Activated CD4-positive, alpha-beta T cell treated with anti-CD3 and anti-CD28 coated beads for 36 hours (primary cell): ENCODE results near the gene SPAG16. TPM values are rescaled to one million over a fixed set of nuclear protein-coding genes. Genes with fewer than 3 reads are reported as not detected.

Source experiments
- ATAC-seq: fragments of 200-7000 bp; cut with Tn5 transposase; one replicate; pipeline ENCODE4 v1.10.0; 2021; ENCODE audit warnings: mild to moderate bottlenecking, moderate library complexity
- CTCF ChIA-PET: fragments of 350-600 bp; sonication (Branson Sonifier 250); formaldehyde crosslinking; loops from one replicate; lab custom pipeline; 2021; ENCODE audit warnings: antibody characterized with exemption; lab: Charles Lee
- POLR2A ChIA-PET: fragments of 350-600 bp; sonication (Branson Sonifier 250); formaldehyde crosslinking; loops from one replicate; lab custom pipeline; 2021; ENCODE audit warnings: antibody characterized with exemption, inconsistent platforms; lab: Charles Lee
- DNase-seq: peaks from one replicate; pipeline ENCODE4 v3.0.0-alpha.2; 2020
- H3K27ac Mint-ChIP-seq: one replicate; pipeline ENCODE4 v1.8.0; 2021; ENCODE audit warnings: mixed read lengths
- H3K27me3 Mint-ChIP-seq: one replicate; pipeline ENCODE4 v1.8.0; 2021; ENCODE audit warnings: mixed read lengths
- H3K36me3 Mint-ChIP-seq: one replicate; pipeline ENCODE4 v1.8.0; 2021; ENCODE audit warnings: low read depth, mixed read lengths
- H3K4me1 Mint-ChIP-seq: one replicate; pipeline ENCODE4 v1.8.0; 2021; ENCODE audit warnings: mixed read lengths
- H3K4me3 Mint-ChIP-seq: one replicate; pipeline ENCODE4 v1.8.0; 2021; ENCODE audit warnings: mild to moderate bottlenecking, moderate library complexity, mixed read lengths
- H3K9me3 Mint-ChIP-seq: one replicate; pipeline ENCODE4 v1.8.0; 2021; ENCODE audit warnings: low read depth, mixed read lengths
- intact Hi-C, 2 experiments: fragments of 100-400 bp; cut with DNase I in 1 of 2; cut with micrococcal nuclease in 1 of 2; formaldehyde crosslinking; loops; one replicate each; pipeline versions ENCODE4 v1.14.2 to v1.15.1; 2022 to 2024; cut with DNase I, micrococcal nuclease
- microRNA-seq: library from miRNA; unstranded; fragments of <30 nt; microRNA quantifications from one replicate; pipeline ENCODE4 v1.2.0, GENCODE V29; 2021; ENCODE audit warnings: borderline replicate concordance
- total RNA-seq, 2 experiments: library from RNA; stranded (reverse); gene quantifications; one replicate each; pipeline ENCODE4 v1.2.3, GENCODE V29; 2021

Gene SPAG16
- total RNA-seq, 2 experiments from 2014 or later, result 10.1 to 10.8 TPM

DNA sequence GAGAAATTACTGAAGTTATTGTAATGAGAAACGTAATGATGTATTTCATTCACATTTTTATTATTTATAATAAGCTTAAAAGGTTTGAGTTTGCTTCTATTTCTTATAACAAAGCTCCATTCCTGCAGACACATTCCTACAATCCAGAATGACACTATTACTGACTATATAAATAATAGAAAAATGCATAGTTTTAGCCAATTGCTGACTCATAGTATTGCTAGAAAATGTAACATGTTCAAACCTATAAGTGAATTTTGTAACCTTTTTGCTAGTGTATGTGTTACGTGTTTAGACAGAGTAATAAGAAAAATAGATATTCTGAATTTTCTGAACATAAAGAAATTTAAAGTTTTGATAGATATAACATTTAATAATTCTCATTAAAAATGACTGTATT, 1117.3 kb downstream of the SPAG16 start:
- Mint-ChIP-seq H3K27ac (no peak overlapping the region), H3K27me3 (no peaks in the 10 kb centered on the region), H3K4me3 (no peak overlapping the region), H3K4me1 (no peaks in the 10 kb centered on the region), H3K9me3 (no peaks in the 10 kb centered on the region), H3K36me3 (no peaks in the 10 kb centered on the region)
- ChIA-PET CTCF (no interaction called here), POLR2A (no interaction called here)
- ATAC-seq (no peak), DNase-seq (no peak)
- intact Hi-C loops, result no loop called here

DNA sequence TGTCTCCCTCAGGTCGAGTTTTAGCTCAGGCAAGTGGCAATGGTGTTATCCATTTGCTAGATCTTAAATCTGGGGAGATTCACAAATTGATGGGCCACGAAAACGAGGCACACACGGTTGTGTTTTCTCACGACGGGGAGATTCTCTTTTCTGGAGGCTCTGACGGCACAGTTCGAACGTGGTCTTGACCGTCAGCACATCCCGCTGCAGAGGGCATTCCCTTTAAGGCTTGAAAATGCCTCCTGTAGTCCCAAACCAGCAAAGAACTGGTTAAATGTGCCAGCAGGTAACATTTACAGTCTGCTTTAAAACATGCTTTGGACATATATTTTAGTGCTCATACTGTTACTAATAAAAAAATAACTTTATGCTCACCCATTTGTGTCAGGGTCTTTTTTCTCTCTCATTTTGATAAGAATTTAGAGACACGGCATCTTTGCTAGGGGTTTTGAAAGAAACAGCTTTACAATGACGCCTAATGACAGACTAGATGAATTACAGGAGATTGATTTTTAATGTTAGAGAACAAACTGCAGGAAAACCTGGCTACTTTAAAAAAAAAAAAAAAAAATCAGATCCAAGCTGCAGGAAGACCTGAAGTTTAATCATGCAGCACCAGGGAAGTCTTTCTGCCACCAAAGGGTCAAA, 1126.0 kb downstream of the SPAG16 start:
- POLR2A ChIA-PET, result no interaction called here
- ATAC-seq (no peak), DNase-seq (no peak)
- CTCF ChIA-PET, result no interaction called here
- H3K36me3 Mint-ChIP-seq, result no peaks in the 10 kb centered on the region
- no peak overlapping the region for H3K27ac Mint-ChIP-seq
- H3K4me3 Mint-ChIP-seq, result no peak overlapping the region
- no peaks in the 10 kb centered on the region for H3K4me1 Mint-ChIP-seq
- no peaks in the 10 kb centered on the region for H3K9me3 Mint-ChIP-seq
- H3K27me3 Mint-ChIP-seq, result peaks cover 5% of the 10 kb centered on the region
- intact Hi-C loops, result no loop called here

DNA sequence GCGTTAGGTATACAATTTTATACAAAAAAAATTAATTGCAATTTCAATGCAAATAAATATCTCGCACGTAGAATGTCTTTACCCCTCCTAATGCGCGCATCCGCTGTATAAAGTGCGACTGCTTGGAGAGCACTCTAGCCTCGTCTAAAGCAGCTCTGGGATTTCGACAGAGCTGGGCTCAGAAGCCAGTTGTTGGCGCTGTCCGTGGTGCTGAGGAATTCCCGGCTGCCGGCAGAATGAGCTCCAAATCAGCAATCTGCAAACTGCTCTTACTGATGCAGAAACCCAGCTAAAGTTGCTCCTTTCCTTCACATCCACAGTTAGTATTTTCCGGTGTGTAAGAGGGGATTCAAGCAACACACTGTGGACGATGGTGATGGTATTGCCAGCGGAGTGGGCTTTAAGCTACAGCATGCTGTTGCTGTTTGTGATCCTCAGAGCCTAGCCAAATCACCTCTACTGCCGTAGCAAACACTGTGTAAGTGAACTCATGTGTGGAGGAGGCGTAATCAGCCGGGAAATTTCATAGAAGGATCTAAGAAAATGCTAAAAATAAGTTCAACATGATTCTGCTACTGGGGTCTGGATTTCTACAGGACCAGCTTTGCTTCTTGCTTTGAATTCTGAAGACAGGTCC, 1126.8 kb downstream of the SPAG16 start, which contains the start of gene VWC2L:
VWC2L (plus strand) TSS at position 137 of the 637 bp plus-strand sequence. CDS start 3,140 bp downstream, outside the sequence.
- Mint-ChIP-seq H3K9me3 (no peaks in the 10 kb centered on the region), H3K4me3 (no peak within 1 kb of the TSS), H3K27me3 (peaks cover 5% of the 10 kb centered on the region), H3K4me1 (no peaks in the 10 kb centered on the region), H3K36me3 (no peaks in the 10 kb centered on the region), H3K27ac (no peak within 1 kb of the TSS)
- POLR2A ChIA-PET, result no interaction called here
- CTCF ChIA-PET, result no interaction called here
- intact Hi-C loops, result no loop called here
- DNase-seq (peak; percentile 58), ATAC-seq (no peak)

DNA sequence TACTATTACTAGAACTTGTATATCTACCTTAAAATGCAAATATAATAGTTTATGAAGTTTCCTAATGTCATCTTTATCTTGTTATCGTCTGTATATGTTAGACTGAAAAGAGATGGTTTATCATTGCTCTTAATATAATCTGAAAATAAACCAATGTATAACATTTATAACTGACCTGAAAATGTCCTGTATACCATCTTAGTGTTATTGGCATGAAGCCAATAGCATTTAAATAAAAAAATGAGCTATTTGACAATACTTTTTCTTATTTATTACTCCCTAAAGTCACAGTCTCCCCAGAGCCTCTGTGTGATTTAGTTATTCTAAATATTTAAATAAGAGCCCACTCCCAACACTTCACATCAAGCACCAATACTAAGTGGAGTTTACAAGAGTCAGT, 1128.4 kb downstream of the SPAG16 start:
- H3K27me3 Mint-ChIP-seq, result peaks cover 5% of the 10 kb centered on the region
- H3K4me1 Mint-ChIP-seq, result no peaks in the 10 kb centered on the region
- ChIA-PET POLR2A (no interaction called here), CTCF (no interaction called here)
- ATAC-seq (no peak), DNase-seq (no peak)
- intact Hi-C loops, result no loop called here
- no peak overlapping the region for H3K4me3 Mint-ChIP-seq
- no peaks in the 10 kb centered on the region for H3K36me3 Mint-ChIP-seq
- no peaks in the 10 kb centered on the region for H3K9me3 Mint-ChIP-seq
- H3K27ac Mint-ChIP-seq, result no peak overlapping the region

DNA sequence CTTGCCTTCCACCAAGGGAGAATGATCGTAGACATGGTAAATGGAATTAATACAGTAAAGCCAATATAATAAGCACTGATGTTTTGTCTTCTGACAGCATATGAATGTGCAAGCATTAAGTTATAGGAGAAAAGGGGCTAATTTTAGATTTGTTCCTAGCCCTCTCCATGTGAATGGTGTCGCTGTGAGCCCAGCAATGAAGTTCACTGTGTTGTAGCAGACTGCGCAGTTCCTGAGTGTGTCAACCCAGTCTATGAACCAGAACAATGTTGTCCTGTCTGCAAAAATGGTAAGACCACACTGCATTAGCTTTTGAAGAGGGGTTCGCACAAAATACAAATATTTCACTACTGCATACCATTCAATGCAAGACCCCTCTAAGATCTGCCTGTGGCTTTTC, 1152.2 kb downstream of the SPAG16 start:
- CTCF ChIA-PET, result no interaction called here
- intact Hi-C loops, result no loop called here
- Mint-ChIP-seq H3K4me1 (no peaks in the 10 kb centered on the region), H3K9me3 (no peaks in the 10 kb centered on the region), H3K4me3 (no peak overlapping the region), H3K27me3 (peaks cover 1% of the 10 kb centered on the region), H3K36me3 (no peaks in the 10 kb centered on the region), H3K27ac (no peak overlapping the region)
- ATAC-seq (no peak), DNase-seq (no peak)
- POLR2A ChIA-PET, result no interaction called here

DNA sequence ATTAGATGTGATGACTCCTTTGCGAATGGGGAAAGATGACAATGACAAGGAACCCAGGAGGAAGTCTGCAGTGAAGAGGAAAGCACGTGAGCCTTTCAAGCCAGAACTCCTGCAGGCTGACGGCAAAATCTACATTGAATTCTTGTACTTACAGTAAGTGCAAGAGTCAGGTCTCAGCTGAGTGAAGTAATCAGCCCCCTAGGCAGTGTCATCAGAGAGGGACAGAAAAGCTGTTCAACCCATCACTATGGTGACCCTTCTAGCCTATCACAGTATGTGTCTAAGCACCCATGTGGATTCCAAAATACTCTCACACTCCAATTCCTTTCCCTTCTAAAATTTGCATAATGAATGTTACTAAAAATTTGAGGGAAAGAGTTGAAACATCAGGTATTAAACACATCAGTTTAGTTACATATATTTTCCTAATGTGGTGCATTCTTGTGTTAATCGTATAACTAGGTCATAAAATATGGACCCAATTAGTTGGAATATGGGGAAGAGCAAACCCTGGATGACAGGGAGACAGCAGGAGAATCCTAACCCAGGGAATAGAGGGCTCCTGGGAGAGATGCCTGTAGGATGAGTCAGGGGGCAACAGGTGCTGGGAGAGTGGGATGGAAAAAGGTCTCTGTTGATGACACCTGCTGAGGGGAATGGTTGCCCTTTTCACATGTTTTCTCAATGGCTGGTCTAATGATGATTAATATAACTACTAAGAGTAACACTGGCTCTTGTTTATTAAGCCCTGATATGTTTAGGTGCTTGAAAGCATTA, 1166.0 kb downstream of the SPAG16 start:
- intact Hi-C loops, result no loop called here
- H3K27me3 Mint-ChIP-seq, result no peaks in the 10 kb centered on the region

DNA sequence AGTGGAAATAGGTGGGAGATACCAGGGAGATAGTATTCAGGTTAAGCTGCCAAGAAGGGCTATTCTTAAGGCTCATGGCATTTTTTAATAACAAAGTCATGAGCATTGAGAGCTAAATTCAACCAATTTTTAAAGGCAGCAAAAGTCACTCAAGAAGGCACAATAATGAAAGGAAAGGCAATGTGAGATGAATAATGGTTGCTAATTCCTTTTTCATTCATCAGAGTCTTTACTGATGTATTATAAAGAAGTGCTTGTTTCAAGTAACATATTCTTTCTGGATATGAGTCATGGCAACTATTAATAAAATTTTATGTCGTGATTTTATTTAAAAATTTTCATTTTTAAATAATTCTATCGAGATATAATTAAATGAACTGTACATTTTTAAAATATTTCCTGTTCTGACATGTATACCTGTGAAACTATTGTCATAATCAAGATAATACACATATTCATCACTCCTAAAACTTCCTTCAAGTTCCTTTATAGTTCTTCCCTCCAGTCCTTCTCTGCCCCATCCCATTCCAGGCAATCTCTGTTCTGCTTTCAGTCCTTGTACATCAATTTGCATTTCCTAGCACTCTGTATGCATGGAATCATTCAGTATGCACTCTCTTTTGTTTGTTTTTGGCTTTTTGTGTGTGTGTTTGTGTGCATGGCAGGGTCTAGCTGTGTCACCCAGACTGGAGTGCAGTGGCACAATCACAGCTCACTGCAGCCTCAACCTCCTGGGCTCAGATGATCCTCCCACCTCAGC, 1167.4 kb downstream of the SPAG16 start:
- no peak overlapping the region for H3K27ac Mint-ChIP-seq
- H3K27me3 Mint-ChIP-seq, result no peaks in the 10 kb centered on the region
- ChIA-PET POLR2A (no interaction called here), CTCF (no interaction called here)
- intact Hi-C loops, result no loop called here
- no peak for DNase-seq
- ATAC-seq, result no peak
- no peak overlapping the region for H3K4me3 Mint-ChIP-seq
- H3K9me3 Mint-ChIP-seq, result no peaks in the 10 kb centered on the region
- H3K4me1 Mint-ChIP-seq, result no peaks in the 10 kb centered on the region
- no peaks in the 10 kb centered on the region for H3K36me3 Mint-ChIP-seq

More for the DNA sequence above, 1166.0 kb downstream of the SPAG16 start:
- DNase-seq (no peak), ATAC-seq (no peak)
- no peak overlapping the region for H3K27ac Mint-ChIP-seq
- ChIA-PET CTCF (interaction anchor here (0.8 kb wide), 1 partner anchor 144 kb away, joined by 3 read pairs; no protein-coding TSS in a partner anchor), POLR2A (no interaction called here)
- H3K4me1 Mint-ChIP-seq, result no peaks in the 10 kb centered on the region
- H3K36me3 Mint-ChIP-seq, result no peaks in the 10 kb centered on the region
- no peak overlapping the region for H3K4me3 Mint-ChIP-seq
- H3K9me3 Mint-ChIP-seq, result no peaks in the 10 kb centered on the region

Small RNAs within 50 kb of the gene (microRNA-seq; reads per million reads assigned to microRNA genes)
- gene MIR4438, result not detected

Other genes starting within 250 kb of the SPAG16 start
- 1 to 10 TPM; 6.3 to 8.3 TPM for gene IKZF2, start 132.9 kb upstream of the SPAG16 start, total RNA-seq